Neuronal stem cell (in vitro differentiated cells): Measurements from ENCODE around the gene CHST15.
A peak's percentile ranks its signal among the peaks of the same experiment; 100 is the strongest.

Experiments
- DNase-seq: peaks from one replicate; pipeline ENCODE4 v3.0.0-alpha.2; 2013; ENCODE audit warnings: low spot score
- H2AFZ ChIP-seq: one replicate; pipeline ENCODE4 v1.6.1; 2013; ENCODE audit warnings: mild to moderate bottlenecking, low read length, inconsistent platforms
- H2AK5ac ChIP-seq: 2 replicates; pipeline ENCODE4 v1.6.1; 2013; ENCODE audit warnings: low read depth, mild to moderate bottlenecking, inconsistent platforms, low read length, moderate library complexity, mixed read lengths
- H2BK120ac ChIP-seq: 2 replicates; pipeline ENCODE4 v1.6.1; 2013; ENCODE audit warnings: low read depth, mild to moderate bottlenecking, inconsistent platforms, low read length, moderate library complexity, mixed read lengths
- H2BK12ac ChIP-seq: one replicate; pipeline ENCODE4 v1.6.1; 2013; ENCODE audit warnings: low read length, inconsistent platforms
- H2BK15ac ChIP-seq: 2 replicates; pipeline ENCODE4 v1.6.1; 2013; ENCODE audit warnings: mild to moderate bottlenecking, low read length, inconsistent platforms, mixed read lengths
- H2BK5ac ChIP-seq: one replicate; pipeline ENCODE4 v1.6.1; 2013; ENCODE audit warnings: inconsistent platforms, mild to moderate bottlenecking, low read length, moderate library complexity
- H3K14ac ChIP-seq: one replicate; pipeline ENCODE4 v1.6.1; 2013; ENCODE audit warnings: low read length, inconsistent platforms
- H3K18ac ChIP-seq: 2 replicates; pipeline ENCODE4 v1.6.1; 2013; ENCODE audit warnings: low read length, inconsistent platforms
- H3K23ac ChIP-seq: 2 replicates; pipeline ENCODE4 v1.6.1; 2013; ENCODE audit warnings: low read depth, mild to moderate bottlenecking, mixed read lengths, low read length, inconsistent platforms; ENCODE audit not compliant: poor library complexity
- H3K27ac ChIP-seq: replicated peaks from 3 replicates; pipeline ENCODE4 v1.5.1; 2013; ENCODE audit warnings: low read length, inconsistent platforms
- H3K27me3 ChIP-seq, 3 experiments: 2 replicates each; pipeline ENCODE4 v1.6.1; 2013; ENCODE audit warnings: low read length in 3 of 3, mild to moderate bottlenecking in 2 of 3, inconsistent platforms in 1 of 3, low read depth in 1 of 3, mixed read lengths in 1 of 3, moderate library complexity in 1 of 3; ENCODE audit not compliant: control insufficient read depth in 3 of 3, insufficient read depth in 3 of 3
- H3K36me3 ChIP-seq, 2 donors: replicated peaks in 1 of 2; 2 replicates each; pipeline ENCODE4 v1.6.1; 2013; ENCODE audit warnings: low read length in 2 of 2; ENCODE audit not compliant: control insufficient read depth in 2 of 2, insufficient read depth in 2 of 2
- H3K4ac ChIP-seq: 2 replicates; pipeline ENCODE4 v1.6.1; 2013; ENCODE audit warnings: inconsistent platforms, mild to moderate bottlenecking, low read length, moderate library complexity
- H3K4me1 ChIP-seq, 2 donors: 1 replicate in 1 of 2; 2 replicates in 1 of 2; pipeline ENCODE4 v1.6.1; 2013; ENCODE audit warnings: low read length in 2 of 2, low read depth in 1 of 2; ENCODE audit not compliant: control insufficient read depth in 2 of 2, insufficient read depth in 1 of 2
- H3K4me2 ChIP-seq: one replicate; pipeline ENCODE4 v1.6.1; 2013; ENCODE audit warnings: mild to moderate bottlenecking, low read length, inconsistent platforms; ENCODE audit not compliant: insufficient read depth, poor library complexity, severe bottlenecking
- H3K4me3 ChIP-seq, 2 donors: 2 replicates each; pipeline ENCODE4 v1.5.1; 2013; ENCODE audit warnings: low read length in 2 of 2, mild to moderate bottlenecking in 2 of 2, inconsistent platforms in 1 of 2, moderate library complexity in 1 of 2
- H3K79me1 ChIP-seq: one replicate; pipeline ENCODE4 v1.6.1; 2013; ENCODE audit warnings: low read depth, mild to moderate bottlenecking, inconsistent platforms, low read length, moderate library complexity
- H3K9ac ChIP-seq: one replicate; pipeline ENCODE4 v1.6.1; 2013; ENCODE audit warnings: mild to moderate bottlenecking, low read depth, low read length, inconsistent platforms; ENCODE audit not compliant: poor library complexity
- H3K9me3 ChIP-seq, 2 donors: replicated peaks in 1 of 2; 2 replicates each; pipeline versions ENCODE3 to v1.6.1; 2013; ENCODE audit warnings: low read length in 2 of 2, mild to moderate bottlenecking in 2 of 2, inconsistent platforms in 1 of 2, low read depth in 1 of 2, mixed read lengths in 1 of 2, moderate library complexity in 1 of 2; ENCODE audit not compliant: control insufficient read depth in 2 of 2, insufficient read depth in 1 of 2
- H4K8ac ChIP-seq: one replicate; pipeline ENCODE4 v1.6.1; 2013; ENCODE audit warnings: low read depth, mild to moderate bottlenecking, inconsistent platforms, low read length, moderate library complexity
- H4K91ac ChIP-seq: one replicate; pipeline ENCODE4 v1.6.1; 2013; ENCODE audit warnings: low read length, low read depth, mild to moderate bottlenecking, inconsistent platforms; ENCODE audit not compliant: poor library complexity
- WGBS, 2 donors: extraction: QIAGEN DNeasy Blood & Tissue Kit; methylation state at CpG; one replicate each; pipeline ENCODE4 v1.1.7; 2013; ENCODE audit warnings: missing lambda C conversion rate in 2 of 2, mixed read lengths in 1 of 2; ENCODE audit not compliant: insufficient read length in 2 of 2, insufficient replicate concordance in 1 of 2; ENCODE audit errors: extremely low coverage in 2 of 2; 5-methylcytosine and 5-hydroxymethylcytosine counted together

The CHST15 gene

GRCh38 chr10:124083740-124084397, 9.5 kb downstream of the CHST15 start:
- no peak for DNase-seq
- Histone ChIP-seq H3K9me3 (peaks cover 2 to 6% of the 10 kb centered on the region in 2 donors), H3K23ac (no peak overlapping the region), H3K14ac (no peak overlapping the region), H3K4ac (no peak overlapping the region), H3K27me3 (peaks cover 0 to 3% (median 0%) of the 10 kb centered on the region in 3 experiments), H2AK5ac (no peak overlapping the region), H4K8ac (no peak overlapping the region), H3K79me1 (peaks cover 3% of the 10 kb centered on the region), H3K9ac (no peak overlapping the region), H3K4me3 (no peak overlapping the region), H3K27ac (no peak overlapping the region), H2BK15ac (no peak overlapping the region), H3K4me2 (no peak overlapping the region), H2BK12ac (no peak overlapping the region), H3K18ac (peak overlapping the region; percentile 82), H4K91ac (no peak overlapping the region), H3K4me1 (peaks cover 2 to 8% of the 10 kb centered on the region in 2 donors), H2BK120ac (no peak overlapping the region), H2AFZ (no peak overlapping the region), H3K36me3 (no peaks in the 10 kb centered on the region), H2BK5ac (no peak overlapping the region)
- no CpG with 5 or more reads among the region's 16 CpGs for WGBS, 2 donors

- Histone ChIP-seq H2AK5ac (no peak overlapping the region), H2BK12ac (no peak overlapping the region), H3K4me3 (no peak overlapping the region), H2BK120ac (no peak overlapping the region), H3K18ac (no peak overlapping the region), H3K4ac (no peak overlapping the region), H2BK15ac (no peak overlapping the region), H3K9me3 (peaks cover 2 to 6% of the 10 kb centered on the region in 2 donors), H3K4me1 (peaks cover 2 to 8% of the 10 kb centered on the region in 2 donors), H3K79me1 (peaks cover 3% of the 10 kb centered on the region), H3K36me3 (no peaks in the 10 kb centered on the region), H3K27ac (no peak overlapping the region), H3K9ac (no peak overlapping the region), H2AFZ (no peak overlapping the region), H3K14ac (no peak overlapping the region), H3K4me2 (no peak overlapping the region), H2BK5ac (no peak overlapping the region), H4K8ac (no peak overlapping the region), H3K27me3 (peaks cover 0 to under 1% (median 0%) of the 10 kb centered on the region in 3 experiments), H3K23ac (no peak overlapping the region), H4K91ac (no peak overlapping the region)
- DNase-seq: no peak
- no CpG with 5 or more reads among the region's 10 CpGs for WGBS, 2 donors
These were observed 10.2 kb downstream of the CHST15 start for GRCh38 chr10:124083047-124083739.

- no peak overlapping the region for H3K27ac ChIP-seq
- H3K4me3 ChIP-seq: no peak overlapping the region
- H2AFZ ChIP-seq: no peak overlapping the region
- no peak overlapping the region for H2BK120ac ChIP-seq
- no peak overlapping the region for H4K91ac ChIP-seq
- H3K79me1 ChIP-seq: no peaks in the 10 kb centered on the region
- H3K18ac ChIP-seq: no peak overlapping the region
- H3K9ac ChIP-seq: no peak overlapping the region
- no CpG with 5 or more reads among the region's 6 CpGs for WGBS, 2 donors
- no peak for DNase-seq
- H3K14ac ChIP-seq: no peak overlapping the region
- no peak overlapping the region for H3K4ac ChIP-seq
- no peaks in the 10 kb centered on the region for H3K27me3 ChIP-seq
- H3K9me3 ChIP-seq: peaks cover 2 to 6% of the 10 kb centered on the region in 2 donors
- H3K4me1 ChIP-seq: peaks cover 2 to 14% of the 10 kb centered on the region in 2 donors
- no peak overlapping the region for H2AK5ac ChIP-seq
- H2BK15ac ChIP-seq: no peak overlapping the region
- H2BK5ac ChIP-seq: no peak overlapping the region
- no peak overlapping the region for H4K8ac ChIP-seq
- H3K4me2 ChIP-seq: no peak overlapping the region
- H2BK12ac ChIP-seq: no peak overlapping the region
- no peak overlapping the region for H3K23ac ChIP-seq
- H3K36me3 ChIP-seq: no peaks in the 10 kb centered on the region
These were observed 10.8 kb downstream of the CHST15 start for GRCh38 chr10:124082555-124082954.

DNA sequence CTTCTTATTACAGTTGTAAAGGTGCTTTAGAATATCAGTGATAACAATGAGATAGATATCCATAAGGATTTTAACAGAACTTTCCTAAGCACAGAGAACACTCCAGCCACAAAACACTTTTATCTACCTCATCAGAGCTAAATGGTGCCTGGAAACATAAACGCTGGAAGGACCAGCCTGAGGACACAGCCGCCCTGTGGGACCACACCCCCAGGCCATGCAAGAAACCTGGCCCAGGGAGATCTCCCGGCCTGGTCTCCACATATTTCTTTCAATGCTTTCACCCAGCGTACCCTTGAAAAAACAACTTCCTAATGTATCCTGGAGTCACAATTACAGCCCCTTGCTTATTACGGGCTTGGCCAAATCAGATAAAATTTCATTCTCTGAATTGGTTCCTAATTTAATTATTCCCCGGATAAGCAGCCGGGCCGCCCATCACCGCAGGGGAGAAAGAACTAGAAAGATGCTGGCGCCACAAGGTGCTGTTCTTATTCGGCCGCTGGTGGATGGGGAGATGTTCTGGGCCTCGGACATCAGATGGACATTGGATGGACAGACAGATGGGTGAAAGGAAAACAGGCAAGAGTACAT, 11.8 kb downstream of the CHST15 start:
- H3K18ac ChIP-seq: no peak overlapping the region
- H3K4ac ChIP-seq: no peak overlapping the region
- H3K4me3 ChIP-seq: no peak overlapping the region
- H3K4me2 ChIP-seq: no peak overlapping the region
- no peak overlapping the region for H2BK120ac ChIP-seq
- H3K23ac ChIP-seq: no peak overlapping the region
- no peak overlapping the region for H3K27ac ChIP-seq
- no peak overlapping the region for H4K91ac ChIP-seq
- H2AFZ ChIP-seq: no peak overlapping the region
- H2AK5ac ChIP-seq: no peak overlapping the region
- H3K27me3 ChIP-seq: no peaks in the 10 kb centered on the region
- peaks cover 4 to 20% of the 10 kb centered on the region in 2 donors for H3K4me1 ChIP-seq
- no peak overlapping the region for H2BK15ac ChIP-seq
- no CpG with 5 or more reads among the region's 13 CpGs for WGBS, 2 donors
- H3K9me3 ChIP-seq: peaks cover 2 to 6% of the 10 kb centered on the region in 2 donors
- no peak overlapping the region for H4K8ac ChIP-seq
- H2BK5ac ChIP-seq: no peak overlapping the region
- no peak overlapping the region for H3K14ac ChIP-seq
- no peaks in the 10 kb centered on the region for H3K79me1 ChIP-seq
- H2BK12ac ChIP-seq: no peak overlapping the region
- DNase-seq: no peak
- H3K36me3 ChIP-seq: no peaks in the 10 kb centered on the region
- H3K9ac ChIP-seq: no peak overlapping the region
